Astrocyte (in vitro differentiated cells and primary cell): Measurements from ENCODE around the gene SYT2.

Experiments
- CTCF ChIP-seq: IDR thresholded peaks from 2 replicates; pipeline ENCODE4 v1.5.1; 2011; ENCODE audit warnings: low read depth, mild to moderate bottlenecking, inconsistent platforms, low read length, moderate library complexity; ENCODE audit not compliant: insufficient read depth
- EZH2 ChIP-seq: IDR thresholded peaks from 2 replicates; pipeline ENCODE4 v1.6.1; 2012; ENCODE audit warnings: mild to moderate bottlenecking, low read length, inconsistent platforms; ENCODE audit not compliant: insufficient read depth

GRCh38 chr1:202648605-202649226 lies 61.5 kb downstream of the SYT2 start:
- no peak for TF ChIP-seq EZH2
- no peak for TF ChIP-seq CTCF
